ENCODE data around the gene ASB15. TPM values are rescaled to one million over a fixed set of nuclear protein-coding genes. Genes with fewer than 3 reads are reported as not detected.
A peak's percentile ranks its signal among the peaks of the same experiment; 100 is the strongest.

ASB15 gene
- total RNA-seq, 4 donors from 2014 or later = not detected

DNA sequence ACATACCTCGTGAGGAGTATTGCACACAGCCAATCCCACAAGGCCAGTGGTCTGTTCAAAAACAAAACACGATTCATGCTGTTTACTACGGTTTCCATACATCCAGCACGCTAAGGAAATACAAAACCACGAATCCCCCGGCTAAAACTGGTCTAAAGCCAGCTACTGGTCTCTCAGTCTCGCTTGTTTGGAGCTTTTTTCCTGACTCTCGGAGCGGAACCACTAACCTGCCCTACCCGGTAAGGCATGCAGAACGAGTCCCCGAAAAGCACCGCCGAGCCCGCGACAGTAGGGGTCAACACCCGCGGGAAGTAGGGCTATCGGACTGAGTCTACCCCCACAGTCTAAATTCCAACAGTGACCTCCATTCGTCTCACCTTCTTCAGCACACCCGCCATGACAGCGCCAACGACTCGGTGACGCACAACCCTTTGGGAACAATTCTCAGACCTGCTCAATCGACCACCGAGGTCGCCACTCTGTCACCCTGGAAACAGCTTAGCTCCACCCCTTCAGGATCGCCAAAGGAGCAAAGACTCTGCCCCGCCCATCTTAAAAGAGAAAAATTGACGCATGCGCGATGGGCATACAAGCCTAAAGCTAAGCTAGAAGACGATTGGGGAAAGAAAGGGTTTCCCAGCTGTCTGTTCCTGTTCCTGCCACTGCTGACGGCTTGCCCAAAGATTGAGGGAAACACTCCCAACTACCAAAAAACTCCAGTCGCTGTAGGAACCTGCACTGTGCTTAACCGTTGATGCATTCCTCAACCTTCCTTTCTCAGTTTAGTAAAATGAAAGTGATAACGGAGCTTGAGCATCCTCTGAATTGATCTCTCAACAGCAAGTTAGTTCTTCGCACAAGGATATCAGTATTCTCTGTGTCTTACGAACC, 44.0 kb upstream of the ASB15 start, which contains the start of gene NDUFA5:
NDUFA5 (minus strand) TSS at position 421 of the 891 bp plus-strand sequence; CDS start at position 398, 23 bp downstream.
- peak within 1 kb of the TSS; percentile 65 to 96 (median 80) for H3K4me3 ChIP-seq
- H3K27ac ChIP-seq = peak within 1 kb of the TSS; percentile 86 to 91 (median 88)
- no peaks in the 10 kb centered on the region for H3K9me3 ChIP-seq
- DNase-seq (ENCODE audit: low spot score in 2 of 2) = peak; percentile 95 to 99
- H3K27me3 ChIP-seq = no peaks in the 10 kb centered on the region
- peaks cover 0 to 10% (median 4%) of the 10 kb centered on the region in 3 donors for H3K36me3 ChIP-seq
- peaks cover 0 to 47% (median 22%) of the 10 kb centered on the region in 4 donors for H3K4me1 ChIP-seq
- 0 to 1% methylated on average over 39 to 40 of the region's 40 CpGs for WGBS, 2 donors
- TF ChIP-seq POLR2A (IDR thresholded peaks at IDR 0.05) (peak; percentile 55 to 78), EP300 (IDR thresholded peaks at IDR 0.05) (peak; percentile 79 to 91)
- TF ChIP-seq, protein P1, sequence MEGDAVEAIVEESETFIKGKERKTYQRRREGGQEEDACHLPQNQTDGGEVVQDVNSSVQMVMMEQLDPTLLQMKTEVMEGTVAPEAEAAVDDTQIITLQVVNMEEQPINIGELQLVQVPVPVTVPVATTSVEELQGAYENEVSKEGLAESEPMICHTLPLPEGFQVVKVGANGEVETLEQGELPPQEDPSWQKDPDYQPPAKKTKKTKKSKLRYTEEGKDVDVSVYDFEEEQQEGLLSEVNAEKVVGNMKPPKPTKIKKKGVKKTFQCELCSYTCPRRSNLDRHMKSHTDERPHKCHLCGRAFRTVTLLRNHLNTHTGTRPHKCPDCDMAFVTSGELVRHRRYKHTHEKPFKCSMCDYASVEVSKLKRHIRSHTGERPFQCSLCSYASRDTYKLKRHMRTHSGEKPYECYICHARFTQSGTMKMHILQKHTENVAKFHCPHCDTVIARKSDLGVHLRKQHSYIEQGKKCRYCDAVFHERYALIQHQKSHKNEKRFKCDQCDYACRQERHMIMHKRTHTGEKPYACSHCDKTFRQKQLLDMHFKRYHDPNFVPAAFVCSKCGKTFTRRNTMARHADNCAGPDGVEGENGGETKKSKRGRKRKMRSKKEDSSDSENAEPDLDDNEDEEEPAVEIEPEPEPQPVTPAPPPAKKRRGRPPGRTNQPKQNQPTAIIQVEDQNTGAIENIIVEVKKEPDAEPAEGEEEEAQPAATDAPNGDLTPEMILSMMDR (IDR thresholded peaks at IDR 0.05) = peak in 1 of 5 experiments; percentile 10

DNA sequence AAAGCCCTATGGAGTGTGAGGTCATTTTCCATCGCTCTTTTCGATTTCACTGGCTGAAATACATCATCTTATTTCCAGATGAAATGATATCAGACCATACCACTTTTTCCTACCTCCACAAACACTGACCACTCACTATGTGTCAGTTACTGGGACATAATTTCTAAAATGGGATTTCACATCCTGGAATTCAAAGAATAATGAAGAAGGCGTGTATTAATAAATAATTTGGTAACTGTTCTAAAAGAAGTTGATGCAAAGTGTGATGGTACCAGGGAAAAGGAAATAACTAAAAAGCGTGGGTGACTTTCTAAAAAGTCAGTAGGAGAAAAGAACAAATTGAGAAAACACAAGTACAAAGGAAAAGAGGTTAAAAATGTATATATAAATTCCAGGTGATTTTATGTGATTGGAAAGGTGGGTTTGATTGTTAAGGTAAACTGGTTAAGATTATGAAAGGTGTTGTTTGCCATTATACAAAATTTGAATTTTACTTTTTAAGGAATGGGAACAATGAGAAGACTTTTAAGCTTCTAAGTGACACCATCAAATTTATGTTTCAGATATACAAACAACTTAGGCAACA, 43.2 kb upstream of the ASB15 start:
- Histone ChIP-seq H3K27ac (peak overlapping the region; percentile 86 to 91 (median 88)), H3K4me3 (peak overlapping the region; percentile 65 to 96 (median 80)), H3K4me1 (peaks cover 0 to 43% (median 22%) of the 10 kb centered on the region in 4 donors), H3K27me3 (no peaks in the 10 kb centered on the region), H3K36me3 (peaks cover 0 to 4% (median 2%) of the 10 kb centered on the region in 3 donors), H3K9me3 (no peaks in the 10 kb centered on the region)
- 39 to 46% methylated on average over 4 of the region's 4 CpGs for WGBS, 2 donors
- DNase-seq (ENCODE audit: low spot score in 2 of 2) = no peak
- TF ChIP-seq POLR2A (IDR thresholded peaks at IDR 0.05) (no peak), EP300 (IDR thresholded peaks at IDR 0.05) (no peak)
- TF ChIP-seq, protein P1 (IDR thresholded peaks at IDR 0.05) = no peak

DNA sequence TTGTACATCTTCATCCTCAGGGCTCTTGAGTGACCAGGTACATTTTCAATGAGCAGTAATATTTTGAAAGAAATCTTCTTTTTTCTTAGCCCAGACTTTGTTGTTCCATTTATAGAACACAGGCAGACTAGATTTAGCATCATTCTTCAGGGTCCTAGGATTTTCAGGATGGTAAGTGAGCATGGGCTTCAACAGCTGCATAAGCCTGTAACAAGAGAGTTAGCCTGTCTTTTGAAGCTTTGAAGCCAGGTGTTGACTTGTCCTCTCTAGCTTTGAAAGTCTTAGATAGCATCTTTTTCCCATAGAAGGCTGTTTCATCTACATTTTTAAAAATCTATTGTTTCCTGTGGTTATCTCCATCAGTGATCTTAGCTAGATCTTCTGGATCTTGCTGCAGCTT, 39.5 kb upstream of the ASB15 start:
- no peak for DNase-seq (ENCODE audit: low spot score in 2 of 2)
- H3K27ac ChIP-seq = no peak overlapping the region
- H3K36me3 ChIP-seq = no peaks in the 10 kb centered on the region
- peaks cover 0 to 8% (median 3%) of the 10 kb centered on the region in 4 donors for H3K4me1 ChIP-seq
- no peak for TF ChIP-seq EP300 (IDR thresholded peaks at IDR 0.05)
- TF ChIP-seq, protein P1 (IDR thresholded peaks at IDR 0.05) = no peak
- no peak for TF ChIP-seq POLR2A (IDR thresholded peaks at IDR 0.05)
- H3K9me3 ChIP-seq = no peaks in the 10 kb centered on the region
- no peaks in the 10 kb centered on the region for H3K27me3 ChIP-seq
- no peak overlapping the region for H3K4me3 ChIP-seq

DNA sequence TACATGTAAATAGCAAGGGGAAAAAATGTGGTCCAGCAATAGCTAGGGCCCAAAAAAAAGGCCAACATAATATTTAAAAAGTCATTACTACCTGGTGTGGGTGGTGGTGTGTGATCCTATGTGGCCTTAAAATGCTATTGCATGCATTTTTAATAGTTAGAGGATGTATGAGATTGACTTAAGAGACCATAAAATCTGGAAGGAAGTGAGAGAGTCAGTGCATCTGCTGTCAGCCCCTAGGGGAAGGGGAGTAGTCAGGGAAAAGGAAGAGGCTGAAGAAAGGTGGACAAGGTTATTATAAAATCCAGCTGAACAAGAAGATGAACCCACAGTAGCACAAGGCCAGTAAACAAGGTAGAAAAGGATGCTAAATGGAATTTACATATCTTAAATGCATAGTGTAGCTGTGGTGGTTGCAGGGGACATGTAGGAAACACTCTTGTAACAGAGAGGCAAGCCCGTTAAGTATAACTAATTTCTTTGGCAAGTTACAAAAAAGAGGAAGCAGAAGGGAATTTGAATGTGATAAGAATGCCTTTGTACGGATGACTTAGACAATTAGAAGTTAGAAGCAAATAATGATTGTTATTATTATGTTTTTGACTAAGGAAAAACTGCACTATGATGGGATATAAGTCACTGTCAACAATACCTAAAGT, 32.1 kb upstream of the ASB15 start:
- H3K4me3 ChIP-seq = no peak overlapping the region
- no peaks in the 10 kb centered on the region for H3K36me3 ChIP-seq
- no peak for DNase-seq (ENCODE audit: low spot score in 2 of 2)
- no peaks in the 10 kb centered on the region for H3K27me3 ChIP-seq
- H3K4me1 ChIP-seq = no peaks in the 10 kb centered on the region
- 32 to 37% methylated on average over 2 of the region's 2 CpGs for WGBS, 2 donors
- TF ChIP-seq EP300 (IDR thresholded peaks at IDR 0.05) (no peak), POLR2A (IDR thresholded peaks at IDR 0.05) (no peak)
- TF ChIP-seq, protein P1 (IDR thresholded peaks at IDR 0.05) = no peak
- no peaks in the 10 kb centered on the region for H3K9me3 ChIP-seq
- no peak overlapping the region for H3K27ac ChIP-seq
